GM12878 (cell line): ENCODE data around the gene CMSS1. TPM values are rescaled to one million over a fixed set of nuclear protein-coding genes. Genes with fewer than 3 reads are reported as not detected.

Source experiments
- BCL3 ChIP-seq: IDR thresholded peaks from 2 replicates; pipeline ENCODE4 v1.6.1; 2011; ENCODE audit warnings: borderline replicate concordance, low read depth, mild to moderate bottlenecking, moderate library complexity, low read length; ENCODE audit not compliant: insufficient read depth, poor library complexity, severe bottlenecking
- BRCA1 ChIP-seq: IDR thresholded peaks from 2 replicates; pipeline ENCODE4 v1.6.1; 2011; ENCODE audit warnings: low read depth, low read length, improper control_type of control experiment
- CBFB ChIP-seq: IDR thresholded peaks from 2 replicates; pipeline ENCODE4 v1.6.1; 2016; ENCODE audit warnings: antibody characterized with exemption, low read depth
- CREB1 ChIP-seq: IDR thresholded peaks from 2 replicates; pipeline ENCODE4 v1.6.1; 2012; ENCODE audit warnings: low read depth, mild to moderate bottlenecking, inconsistent platforms
- CUX1 ChIP-seq: IDR thresholded peaks from 2 replicates; pipeline ENCODE4 v1.6.1; 2012; ENCODE audit warnings: improper control_type of control experiment, low read depth, low read length; ENCODE audit not compliant: insufficient replicate concordance
- EED ChIP-seq: sonication (generic); IDR thresholded peaks from 2 replicates; pipeline ENCODE4 v1.6.1; 2016; ENCODE audit warnings: antibody characterized with exemption, low read depth
- LARP7 ChIP-seq: fragments of 450-650 bp; IDR thresholded peaks from 2 replicates; pipeline ENCODE4 v1.6.1; 2017; ENCODE audit warnings: mild to moderate bottlenecking
- NFYA ChIP-seq: IDR thresholded peaks from 2 replicates; pipeline ENCODE4 v1.6.1; 2011; ENCODE audit warnings: low read depth, mild to moderate bottlenecking, low read length, improper control_type of control experiment, borderline replicate concordance
- POU2F2 ChIP-seq: IDR thresholded peaks from 3 replicates; pipeline ENCODE4 v1.6.1; 2011; ENCODE audit warnings: low read depth, mild to moderate bottlenecking, low read length, borderline replicate concordance
- SIN3A ChIP-seq: IDR thresholded peaks from 2 replicates; pipeline ENCODE4 v1.6.1; 2012; ENCODE audit warnings: low read depth, low read length, improper control_type of control experiment
- YBX1 ChIP-seq: fragments of 450-650 bp; IDR thresholded peaks from 2 replicates; pipeline ENCODE4 v1.6.1; 2016; ENCODE audit warnings: antibody characterized with exemption
- polyA plus RNA-seq, 11 experiments: library from polyadenylated mRNA; depleted of rRNA in 4 of 11; unstranded in 6 of 11; stranded (reverse) in 5 of 11; fragments of >200 nt; fragmentation: Nextera tagmentation in 4 of 11; fragmentation: Illumina TruSeq in 1 of 11; extraction: Ambion mirVana in 4 of 11; extraction: Trizol in 1 of 11; gene quantifications; 1 replicate in 1 of 11; 2 replicates in 10 of 11; pipeline versions ENCODE4 v1.2.1 to v1.2.3, GENCODE V29; 2011 to 2016; ENCODE audit warnings: inconsistent platforms in 2 of 11, missing spikeins in 2 of 11, low read depth in 1 of 11
- total RNA-seq, 4 experiments: library from RNA; depleted of rRNA in 3 of 4; stranded (reverse); fragments of >200 nt in 3 of 4; fragmentation: Illumina TruSeq in 1 of 4; extraction: Trizol in 1 of 4; gene quantifications; 2 replicates each; pipeline versions ENCODE4 v1.2.1 to v1.2.3, GENCODE V29; 2013 to 2021

CMSS1 gene
- total and polyA plus RNA-seq, 10 of the 15 experiments (the other 5 are each of a cell fraction or from before 2014, with no cell fraction given) = 31.0 to 118 (median 70.1) TPM

- TF ChIP-seq CUX1 (no peak), BRCA1 (no peak), NFYA (no peak), POU2F2 (no peak), YBX1 (no peak), LARP7 (no peak), SIN3A (no peak), CREB1 (no peak), EED (no peak), CBFB (no peak), BCL3 (no peak)
- TF ChIP-seq, all 136 proteins: peak for 0
Measured at GRCh38 chr3:100159331-100160153, 341.9 kb downstream of the CMSS1 start (continued).
